Measurements from ENCODE around the gene MYDGF. TPM values are rescaled to one million over a fixed set of nuclear protein-coding genes. Genes with fewer than 3 reads are reported as not detected.

Gene MYDGF
- total RNA-seq, 1 donor from 2014 or later: 46.6 TPM

Other genes with a start within 250 kb of the MYDGF start
- gene UBXN6, start 212.5 kb downstream of the MYDGF start, total RNA-seq: 49.7 TPM
- gene HDGFL2, start 198.0 kb downstream of the MYDGF start, total RNA-seq: 28.7 TPM
- gene PLIN4, start 151.9 kb downstream of the MYDGF start, total RNA-seq: 25.7 TPM
- gene PLIN5, start 135.1 kb downstream of the MYDGF start, total RNA-seq: 7.5 TPM
- gene LRG1, start 130.3 kb downstream of the MYDGF start, total RNA-seq: 0.79 TPM
- gene SEMA6B, start 110.7 kb downstream of the MYDGF start, total RNA-seq: 5.0 TPM
- 5.0 TPM for gene TNFAIP8L1, start 30.8 kb downstream of the MYDGF start, total RNA-seq
- 15.6 TPM for gene DPP9, start 53.5 kb upstream of the MYDGF start, total RNA-seq
- 13.2 TPM for gene FEM1A, start 121.4 kb upstream of the MYDGF start, total RNA-seq
- 3.6 TPM for gene TICAM1, start 161.4 kb upstream of the MYDGF start, total RNA-seq
- 47.3 TPM for gene PLIN3, start 197.3 kb upstream of the MYDGF start, total RNA-seq
- 0.10 TPM for gene ARRDC5, start 232.6 kb upstream of the MYDGF start, total RNA-seq
- 14.5 TPM for gene UHRF1, start 239.2 kb upstream of the MYDGF start, total RNA-seq

All from skin of body (tissue), 1 donor.